ENCODE data around the gene PATJ. TPM values are rescaled to one million over a fixed set of nuclear protein-coding genes. Genes with fewer than 3 reads are reported as not detected.

The PATJ gene
- total and polyA plus RNA-seq, 2 donors (not counting 1 experiment from before 2014, with no cell fraction given): 8.0 to 45.3 TPM

DNA sequence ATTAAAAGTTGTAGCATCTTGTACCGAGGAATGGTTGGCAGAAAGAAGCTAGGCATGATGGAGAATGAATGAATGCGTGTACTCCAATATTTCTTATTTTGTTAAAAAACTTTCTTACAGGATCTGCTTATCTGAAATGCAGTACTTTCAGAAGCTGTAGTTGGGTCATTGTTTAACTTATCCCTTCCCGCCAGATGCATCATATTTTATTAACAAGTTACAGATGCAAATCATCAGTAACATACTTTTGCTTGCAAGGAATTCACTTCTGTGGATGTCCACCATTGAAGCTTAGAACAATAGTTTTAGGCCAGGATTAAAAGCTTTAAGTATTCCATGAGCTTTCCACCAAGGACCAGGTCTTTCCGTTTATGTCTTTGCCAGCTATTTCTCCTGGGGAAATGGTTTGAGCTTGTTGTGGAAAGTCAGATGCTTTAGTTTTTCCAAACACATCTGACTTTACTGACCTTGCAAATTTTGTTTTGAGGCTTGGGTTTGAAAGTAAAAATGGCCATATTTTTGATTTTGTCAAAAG lies 65.4 kb downstream of the PATJ start:
- H3K27me3 Mint-ChIP-seq: no peaks in the 10 kb centered on the region
- no peak overlapping the region for H2AFZ ChIP-seq (ENCODE audit: insufficient read depth, low read depth, low read length, poor library complexity, severe bottlenecking)

DNA sequence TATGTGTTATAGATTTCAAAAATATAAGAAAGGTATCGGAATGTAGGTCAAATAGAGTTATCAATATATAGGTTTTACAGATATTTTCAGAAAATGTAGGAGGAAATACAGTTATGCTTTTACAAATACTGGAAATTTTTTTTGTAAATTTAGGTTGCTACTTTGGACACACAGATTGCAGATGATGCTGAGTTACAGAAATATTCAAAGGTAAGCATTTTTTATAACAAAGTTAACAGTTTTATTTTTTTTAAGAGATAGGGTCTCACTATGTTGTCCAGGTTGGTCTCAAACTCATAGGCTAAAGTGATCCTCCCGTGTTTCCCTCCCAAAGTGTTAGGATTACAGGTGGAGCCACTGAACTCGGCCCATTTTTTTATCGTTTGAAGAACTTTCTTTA lies 66.0 kb downstream of the PATJ start:
- no peaks in the 10 kb centered on the region for H3K4me1 ChIP-seq (ENCODE audit: control insufficient read depth in 2 of 2, insufficient read depth in 2 of 2, low read length in 2 of 2)
- intact Hi-C loops (cut with micrococcal nuclease): no loop called here
- CTCF ChIA-PET: no interaction called here
- TF ChIP-seq EZH2 (IDR thresholded peaks at IDR 0.05; ENCODE audit: borderline replicate concordance, insufficient read depth, low read depth, low read length, poor library complexity, severe bottlenecking): no peak
- TF ChIP-seq CTCF (IDR thresholded peaks at IDR 0.05): no peak
- Mint-ChIP-seq H3K27me3 (no peaks in the 10 kb centered on the region), H3K27ac (no peak overlapping the region), H3K9me3 (ENCODE audit: insufficient read depth) (no peaks in the 10 kb centered on the region), H3K4me3 (no peak overlapping the region), H3K4me1 (no peaks in the 10 kb centered on the region)
- ATAC-seq (ENCODE audit: low read depth): no peak
- H4K20me1 ChIP-seq (ENCODE audit: control insufficient read depth, insufficient read depth, low read length, poor library complexity, severe bottlenecking): no peaks in the 10 kb centered on the region
- no peak overlapping the region for H3K9ac ChIP-seq (ENCODE audit: low read length)
- POLR2A ChIA-PET: no interaction called here
- no CpG with 5 or more reads among the region's 4 CpGs for WGBS (ENCODE audit: insufficient coverage)
- DNase-seq: no peak
- H3K27me3 ChIP-seq (replicated peaks in 1 of 4; ENCODE audit: control extremely low read depth in 1 of 4, control insufficient read depth in 3 of 4, insufficient read depth in 4 of 4, low read length in 3 of 4): no peaks in the 10 kb centered on the region
- peaks cover 0 to 5% of the 10 kb centered on the region in 2 experiments for H3K36me3 ChIP-seq (replicated peaks in 1 of 2; ENCODE audit: control extremely low read depth in 1 of 2, control insufficient read depth in 1 of 2, extremely low read depth in 1 of 2, insufficient read depth in 2 of 2, low read length in 1 of 2)
- no peak overlapping the region for H3K4me3 ChIP-seq (ENCODE audit: control extremely low read depth in 1 of 5, extremely low read depth in 1 of 5, insufficient read depth in 1 of 5, low read depth in 2 of 5, low read length in 4 of 5)
- H3K27ac ChIP-seq (ENCODE audit: low read length in 2 of 2): no peak overlapping the region
- no peaks in the 10 kb centered on the region for H3K9me3 ChIP-seq (ENCODE audit: control extremely low read depth in 1 of 3, control insufficient read depth in 2 of 3, insufficient read depth in 1 of 3, low read length in 2 of 3)
- H3K79me2 ChIP-seq (ENCODE audit: control insufficient read depth, insufficient read depth, low read length): no peaks in the 10 kb centered on the region
- no peak overlapping the region for H3K4me2 ChIP-seq (replicated peaks; ENCODE audit: low read depth, low read length, poor library complexity, severe bottlenecking)
- H2AFZ ChIP-seq (ENCODE audit: insufficient read depth, low read depth, low read length, poor library complexity, severe bottlenecking): no peak overlapping the region

More for the DNA sequence above, 65.4 kb downstream of the PATJ start:
- CTCF ChIA-PET: no interaction called here
- Histone ChIP-seq H3K9ac (ENCODE audit: low read length) (no peak overlapping the region), H3K79me2 (ENCODE audit: control insufficient read depth, insufficient read depth, low read length) (no peaks in the 10 kb centered on the region), H3K36me3 (replicated peaks in 1 of 2; ENCODE audit: control extremely low read depth in 1 of 2, control insufficient read depth in 1 of 2, extremely low read depth in 1 of 2, insufficient read depth in 2 of 2, low read length in 1 of 2) (peaks cover 0 to 5% of the 10 kb centered on the region in 2 experiments), H3K4me2 (replicated peaks; ENCODE audit: low read depth, low read length, poor library complexity, severe bottlenecking) (no peak overlapping the region), H3K9me3 (ENCODE audit: control extremely low read depth in 1 of 3, control insufficient read depth in 2 of 3, insufficient read depth in 1 of 3, low read length in 2 of 3) (no peaks in the 10 kb centered on the region), H3K4me3 (ENCODE audit: control extremely low read depth in 1 of 5, extremely low read depth in 1 of 5, insufficient read depth in 1 of 5, low read depth in 2 of 5, low read length in 4 of 5) (no peak overlapping the region), H3K27me3 (replicated peaks in 1 of 4; ENCODE audit: control extremely low read depth in 1 of 4, control insufficient read depth in 3 of 4, insufficient read depth in 4 of 4, low read length in 3 of 4) (no peaks in the 10 kb centered on the region), H3K27ac (ENCODE audit: low read length in 2 of 2) (no peak overlapping the region), H4K20me1 (ENCODE audit: control insufficient read depth, insufficient read depth, low read length, poor library complexity, severe bottlenecking) (no peaks in the 10 kb centered on the region), H3K4me1 (ENCODE audit: control insufficient read depth in 2 of 2, insufficient read depth in 2 of 2, low read length in 2 of 2) (no peaks in the 10 kb centered on the region)
- POLR2A ChIA-PET: no interaction called here
- Mint-ChIP-seq H3K4me1 (no peaks in the 10 kb centered on the region), H3K27ac (no peak overlapping the region), H3K9me3 (ENCODE audit: insufficient read depth) (no peaks in the 10 kb centered on the region), H3K4me3 (no peak overlapping the region)
- ATAC-seq (ENCODE audit: low read depth): no peak
- intact Hi-C loops (cut with micrococcal nuclease): no loop called here
- no peak for TF ChIP-seq CTCF (IDR thresholded peaks at IDR 0.05)
- WGBS (ENCODE audit: insufficient coverage): no CpG with 5 or more reads among the region's 4 CpGs
- DNase-seq: no peak
